Stomach (tissue), 4 donors: ENCODE data around the gene COLGALT1.

ENCODE experiments used
- CTCF ChIP-seq, 7 experiments: fragments of 450-650 bp in 4 of 7; fragments of 200-600 bp in 3 of 7; sonication (generic) in 3 of 7; IDR thresholded peaks; one replicate each; pipeline ENCODE4 v1.5.1; 2016 to 2019; ENCODE audit warnings: antibody characterized with exemption in 7 of 7, control low read depth in 2 of 7, mild to moderate bottlenecking in 1 of 7
- EP300 ChIP-seq: sonication (generic); formaldehyde crosslinking; IDR thresholded peaks from one replicate; pipeline ENCODE4 v1.6.1; 2017; ENCODE audit warnings: antibody characterized with exemption
- POLR2A ChIP-seq, 4 donors: fragments of 450-650 bp; IDR thresholded peaks; one replicate each; pipeline ENCODE4 v1.6.1; 2016; ENCODE audit warnings: antibody characterized with exemption in 4 of 4, control low read depth in 2 of 4, mild to moderate bottlenecking in 1 of 4, moderate library complexity in 1 of 4

GRCh38 chr19:17581211-17581874 lies 25.9 kb downstream of the COLGALT1 start:
- TF ChIP-seq CTCF (IDR thresholded peaks at IDR 0.05) (no peak), EP300 (no peak), POLR2A (IDR thresholded peaks at IDR 0.05) (no peak)
